Neutrophil (primary cell): ENCODE data around the gene PPP6R2.

Source experiments
- H3K27ac ChIP-seq: fragments of 200-600 bp; sonication (generic); 2 replicates; pipeline ENCODE4 v1.5.1; 2016; ENCODE audit warnings: mild to moderate bottlenecking, moderate library complexity
- H3K27me3 ChIP-seq: fragments of 200-600 bp; sonication (generic); 2 replicates; pipeline ENCODE4 v1.6.0; 2016; ENCODE audit warnings: mild to moderate bottlenecking
- H3K36me3 ChIP-seq: fragments of 200-600 bp; sonication (generic); 2 replicates; pipeline ENCODE4 v1.5.1; 2017
- H3K4me1 ChIP-seq, 2 experiments: fragments of 200-600 bp in 1 of 2; sonication (generic) in 1 of 2; 1 replicate in 1 of 2; 2 replicates in 1 of 2; pipeline versions ENCODE4 v1.5.1 to v1.6.1; 2013 to 2016; ENCODE audit warnings: low read depth in 1 of 2, low read length in 1 of 2, mild to moderate bottlenecking in 1 of 2, moderate library complexity in 1 of 2; ENCODE audit not compliant: control insufficient read depth in 1 of 2, insufficient read depth in 1 of 2
- H3K4me3 ChIP-seq, 2 experiments: fragments of 200-600 bp in 1 of 2; sonication (generic) in 1 of 2; 1 replicate in 1 of 2; 2 replicates in 1 of 2; pipeline ENCODE4 v1.5.1; 2013 to 2016; ENCODE audit warnings: low read depth in 1 of 2, low read length in 1 of 2, mild to moderate bottlenecking in 1 of 2, moderate library complexity in 1 of 2
- H3K9me3 ChIP-seq: fragments of 200-600 bp; sonication (generic); 2 replicates; pipeline ENCODE4 v1.5.1; 2016
- TF ChIP-seq, protein P1 (sequence below): fragments of 200-600 bp; sonication (generic); IDR thresholded peaks from 2 replicates; pipeline ENCODE4 v1.5.1; 2016; ENCODE audit warnings: antibody characterized with exemption

Gene PPP6R2

DNA sequence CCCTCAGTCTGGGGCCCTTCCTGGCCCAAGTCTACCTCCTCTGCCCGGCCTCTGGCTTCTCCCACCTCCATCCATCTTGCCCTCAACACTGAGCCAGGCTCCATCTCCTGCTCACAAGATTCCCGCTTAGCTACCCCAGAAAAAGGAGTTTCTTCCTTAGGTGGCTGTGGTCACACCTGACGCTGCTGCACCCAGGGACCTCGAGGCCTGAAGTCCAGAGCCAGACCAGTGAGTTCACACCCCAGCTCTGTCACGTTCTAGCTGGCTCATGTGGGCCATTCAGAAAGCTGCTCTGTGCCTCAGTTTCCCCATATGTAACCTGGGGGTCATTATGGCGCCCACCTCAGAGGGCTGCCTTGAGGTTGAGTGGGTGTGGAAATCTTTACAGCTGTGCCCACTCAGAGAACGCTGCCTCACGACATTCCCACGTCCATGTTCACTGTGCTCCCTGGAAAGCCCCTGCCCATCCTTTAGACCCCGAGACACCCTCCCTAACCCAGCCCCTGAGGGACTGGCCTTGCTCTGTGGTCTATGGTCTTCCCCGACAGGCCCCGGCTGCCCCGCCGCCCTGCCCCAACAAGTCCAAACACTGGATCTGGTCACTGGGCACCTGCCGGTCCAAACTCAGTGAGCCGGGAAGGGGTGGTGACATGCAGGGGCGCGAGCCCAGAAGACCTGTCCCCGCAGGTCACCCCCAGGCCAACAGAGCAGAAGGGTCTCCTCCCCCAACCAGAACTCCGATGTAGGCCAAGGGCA lies 45.4 kb upstream of the PPP6R2 start:
- H3K4me1 ChIP-seq = peaks cover 0 to 10% of the 10 kb centered on the region in 2 experiments
- no peak overlapping the region for H3K27ac ChIP-seq
- H3K36me3 ChIP-seq = no peaks in the 10 kb centered on the region
- no peak overlapping the region for H3K4me3 ChIP-seq
- H3K27me3 ChIP-seq = peaks cover 90% of the 10 kb centered on the region
- H3K9me3 ChIP-seq = no peaks in the 10 kb centered on the region
- TF ChIP-seq, protein P1, sequence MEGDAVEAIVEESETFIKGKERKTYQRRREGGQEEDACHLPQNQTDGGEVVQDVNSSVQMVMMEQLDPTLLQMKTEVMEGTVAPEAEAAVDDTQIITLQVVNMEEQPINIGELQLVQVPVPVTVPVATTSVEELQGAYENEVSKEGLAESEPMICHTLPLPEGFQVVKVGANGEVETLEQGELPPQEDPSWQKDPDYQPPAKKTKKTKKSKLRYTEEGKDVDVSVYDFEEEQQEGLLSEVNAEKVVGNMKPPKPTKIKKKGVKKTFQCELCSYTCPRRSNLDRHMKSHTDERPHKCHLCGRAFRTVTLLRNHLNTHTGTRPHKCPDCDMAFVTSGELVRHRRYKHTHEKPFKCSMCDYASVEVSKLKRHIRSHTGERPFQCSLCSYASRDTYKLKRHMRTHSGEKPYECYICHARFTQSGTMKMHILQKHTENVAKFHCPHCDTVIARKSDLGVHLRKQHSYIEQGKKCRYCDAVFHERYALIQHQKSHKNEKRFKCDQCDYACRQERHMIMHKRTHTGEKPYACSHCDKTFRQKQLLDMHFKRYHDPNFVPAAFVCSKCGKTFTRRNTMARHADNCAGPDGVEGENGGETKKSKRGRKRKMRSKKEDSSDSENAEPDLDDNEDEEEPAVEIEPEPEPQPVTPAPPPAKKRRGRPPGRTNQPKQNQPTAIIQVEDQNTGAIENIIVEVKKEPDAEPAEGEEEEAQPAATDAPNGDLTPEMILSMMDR = no peak

DNA sequence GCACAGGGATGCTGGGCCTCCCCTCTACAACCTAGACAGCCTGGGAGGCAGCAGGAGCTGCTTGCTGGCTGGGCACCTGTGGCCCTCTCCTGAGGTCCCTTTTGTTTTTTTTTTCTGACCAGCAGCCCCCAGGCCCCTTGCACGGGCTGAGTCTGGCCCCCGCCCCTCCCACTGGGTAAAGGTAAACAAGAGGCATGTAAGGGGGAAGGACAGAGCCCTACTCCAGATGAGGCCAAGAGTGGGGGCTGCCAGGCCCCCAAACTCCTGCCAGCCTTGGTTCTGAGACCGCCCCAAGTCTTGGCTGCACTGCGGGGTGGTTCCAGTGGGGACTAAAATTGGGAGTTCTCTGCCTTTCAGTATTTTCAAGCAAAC lies 44.9 kb upstream of the PPP6R2 start:
- H3K4me3 ChIP-seq = no peak overlapping the region
- no peak overlapping the region for H3K27ac ChIP-seq
- H3K27me3 ChIP-seq = peaks cover 90% of the 10 kb centered on the region
- H3K4me1 ChIP-seq = peaks cover 0 to 10% of the 10 kb centered on the region in 2 experiments
- TF ChIP-seq, protein P1 = no peak
- no peaks in the 10 kb centered on the region for H3K36me3 ChIP-seq
- no peaks in the 10 kb centered on the region for H3K9me3 ChIP-seq

DNA sequence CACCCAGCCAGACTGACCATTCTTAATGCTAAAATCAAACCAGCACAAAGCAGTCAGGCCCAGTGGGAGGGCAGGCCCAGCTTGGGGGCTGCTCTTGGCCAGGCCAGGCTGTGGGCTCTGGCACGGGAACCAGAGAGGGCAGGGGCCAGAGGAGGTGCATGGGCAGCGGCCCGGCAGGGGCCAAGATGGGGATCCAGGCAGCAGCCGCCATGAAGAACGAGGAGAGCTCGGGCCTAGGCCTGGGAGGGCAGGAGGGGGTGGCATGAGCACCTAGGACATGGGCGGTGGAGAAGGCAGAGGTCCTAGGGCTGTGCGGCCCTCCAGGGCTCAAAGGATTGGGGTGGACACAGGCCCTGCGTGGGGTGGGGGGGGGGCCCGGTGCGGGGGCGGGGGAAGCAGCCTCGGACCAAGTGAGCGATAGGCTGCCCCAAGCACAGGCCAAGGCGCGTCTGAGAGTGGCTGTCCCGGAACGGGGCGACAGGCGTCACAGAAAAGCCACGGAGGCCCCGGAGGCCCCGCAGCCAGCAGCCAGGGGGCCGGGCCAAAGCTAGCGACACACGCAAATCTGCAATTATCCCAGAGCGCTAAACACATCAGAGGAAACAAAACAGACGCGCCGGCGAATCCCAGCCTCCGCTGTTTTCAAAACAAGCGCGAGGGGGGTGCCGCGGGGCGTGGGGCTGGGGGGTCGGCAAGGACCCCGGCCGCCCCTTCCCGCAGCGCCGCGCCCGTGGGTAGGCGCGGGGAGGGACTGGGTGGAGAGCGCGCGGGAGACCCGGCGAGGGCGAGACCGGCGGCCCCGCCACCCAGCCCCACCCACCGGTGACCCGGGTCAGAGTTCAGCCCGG lies 44.0 kb upstream of the PPP6R2 start:
- no peak overlapping the region for H3K4me3 ChIP-seq
- no peaks in the 10 kb centered on the region for H3K36me3 ChIP-seq
- H3K4me1 ChIP-seq = peaks cover 0 to 10% of the 10 kb centered on the region in 2 experiments
- H3K9me3 ChIP-seq = no peaks in the 10 kb centered on the region
- peaks cover 90% of the 10 kb centered on the region for H3K27me3 ChIP-seq
- no peak overlapping the region for H3K27ac ChIP-seq
- TF ChIP-seq, protein P1 = no peak

DNA sequence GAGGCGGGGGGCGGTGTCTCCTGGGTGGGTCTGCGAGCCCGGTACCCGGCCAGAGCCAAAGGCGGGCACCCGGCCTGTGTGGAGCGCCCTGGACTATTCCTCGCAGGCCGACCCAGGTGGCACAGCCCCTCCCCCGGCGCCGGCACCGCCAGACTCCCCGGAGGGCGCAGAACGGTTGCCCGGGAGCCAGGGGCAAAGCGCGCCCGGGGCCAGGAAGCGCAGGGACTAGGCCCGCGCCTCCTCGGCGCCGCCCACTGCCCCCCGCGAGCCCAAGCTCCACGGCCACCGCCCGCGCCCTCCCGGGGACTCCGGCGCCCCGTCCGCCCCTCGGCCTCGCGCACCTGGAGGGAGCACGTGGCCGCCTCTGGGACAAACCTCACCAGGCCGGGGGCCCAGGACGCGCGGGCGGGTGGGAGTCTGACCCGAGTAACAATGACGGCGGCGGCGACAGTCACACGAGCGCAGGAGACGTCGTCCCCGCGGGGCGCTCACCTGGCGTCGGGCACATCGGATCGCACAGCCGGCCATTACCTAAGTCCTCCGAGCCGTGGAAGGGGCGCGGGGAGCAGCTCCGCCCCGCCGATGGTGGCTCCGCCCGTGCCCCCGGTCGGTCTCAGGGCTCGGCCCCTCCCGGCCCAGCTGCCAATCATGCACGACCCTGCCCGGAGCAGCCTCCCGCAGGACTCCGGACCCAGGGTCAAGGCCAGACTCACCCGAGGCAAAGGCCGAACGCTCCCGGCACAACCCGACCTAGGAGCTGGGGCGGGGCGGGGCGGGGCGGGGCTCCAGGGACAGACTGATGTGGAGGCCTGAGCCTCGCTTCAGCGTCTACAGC lies 43.1 kb upstream of the PPP6R2 start:
- TF ChIP-seq, protein P1 = no peak
- Histone ChIP-seq H3K4me1 (peaks cover 0 to 10% of the 10 kb centered on the region in 2 experiments), H3K4me3 (no peak overlapping the region), H3K9me3 (no peaks in the 10 kb centered on the region), H3K27me3 (peaks cover 91% of the 10 kb centered on the region), H3K36me3 (no peaks in the 10 kb centered on the region), H3K27ac (no peak overlapping the region)

DNA sequence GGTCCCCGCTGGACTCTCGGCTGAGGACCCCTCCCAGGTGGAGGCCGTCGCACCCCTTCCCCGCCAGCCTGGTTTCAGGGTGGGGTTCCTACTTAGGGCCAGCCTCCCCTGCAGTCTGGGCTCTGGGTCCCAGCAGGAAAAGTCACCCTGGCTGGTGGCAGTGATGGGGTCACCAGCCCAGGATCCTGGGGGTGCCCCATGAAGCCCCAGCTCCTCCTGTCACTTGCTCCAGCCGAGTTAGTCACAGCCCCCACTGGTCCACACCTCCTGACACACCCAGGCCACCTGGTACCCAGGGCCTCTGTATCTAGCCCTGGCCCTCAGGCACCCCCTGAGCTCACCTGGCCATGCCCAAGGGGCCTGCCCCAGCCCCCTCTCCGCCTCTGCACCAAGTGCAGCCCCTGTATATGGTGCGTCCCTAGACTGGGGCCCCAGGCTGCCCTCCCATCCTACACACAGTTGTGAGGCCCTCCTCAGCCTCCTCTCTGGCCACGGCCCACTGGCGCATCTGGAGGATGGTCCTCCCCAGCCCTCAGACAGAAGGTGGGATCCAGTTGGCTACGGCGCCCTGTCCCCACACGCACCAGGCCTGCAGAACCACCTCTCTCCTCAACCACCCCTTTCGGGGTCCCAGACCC lies 42.4 kb upstream of the PPP6R2 start:
- no peaks in the 10 kb centered on the region for H3K36me3 ChIP-seq
- TF ChIP-seq, protein P1 = no peak
- H3K27ac ChIP-seq = no peak overlapping the region
- H3K4me1 ChIP-seq = peaks cover 0 to 10% of the 10 kb centered on the region in 2 experiments
- no peaks in the 10 kb centered on the region for H3K9me3 ChIP-seq
- peaks cover 93% of the 10 kb centered on the region for H3K27me3 ChIP-seq
- H3K4me3 ChIP-seq = no peak overlapping the region
